Stimulated activated naive CD4-positive, alpha-beta T cell treated with Interleukin-2 at 50 U/mL for 16 hours (primary cell): Measurements from ENCODE around the gene CHID1.

Experiments
- DNase-seq: peaks from one replicate; lab custom pipeline; 2025; lab: John Stamatoyannopoulos, UW

Gene CHID1

DNA sequence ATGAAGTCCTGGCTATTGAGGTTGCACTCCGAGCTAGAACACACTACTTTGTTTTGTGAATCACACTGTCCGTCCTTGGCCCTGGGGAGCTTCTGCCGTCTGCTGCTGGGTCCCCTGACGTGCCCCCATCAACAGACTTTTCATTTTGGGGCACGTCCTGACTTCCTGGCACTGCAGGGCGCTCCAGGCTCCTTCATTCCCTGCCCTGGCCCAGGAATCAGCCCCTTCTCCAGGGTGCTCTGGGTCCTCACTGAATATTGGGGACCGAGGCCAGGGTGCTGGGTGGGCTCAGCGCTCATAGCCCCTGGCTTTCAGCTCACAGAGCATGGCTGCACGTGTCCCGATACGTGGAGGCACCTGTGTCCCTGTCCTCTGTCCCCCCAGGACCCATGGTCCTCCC lies 45.7 kb downstream of the CHID1 start:
- no peak for DNase-seq

DNA sequence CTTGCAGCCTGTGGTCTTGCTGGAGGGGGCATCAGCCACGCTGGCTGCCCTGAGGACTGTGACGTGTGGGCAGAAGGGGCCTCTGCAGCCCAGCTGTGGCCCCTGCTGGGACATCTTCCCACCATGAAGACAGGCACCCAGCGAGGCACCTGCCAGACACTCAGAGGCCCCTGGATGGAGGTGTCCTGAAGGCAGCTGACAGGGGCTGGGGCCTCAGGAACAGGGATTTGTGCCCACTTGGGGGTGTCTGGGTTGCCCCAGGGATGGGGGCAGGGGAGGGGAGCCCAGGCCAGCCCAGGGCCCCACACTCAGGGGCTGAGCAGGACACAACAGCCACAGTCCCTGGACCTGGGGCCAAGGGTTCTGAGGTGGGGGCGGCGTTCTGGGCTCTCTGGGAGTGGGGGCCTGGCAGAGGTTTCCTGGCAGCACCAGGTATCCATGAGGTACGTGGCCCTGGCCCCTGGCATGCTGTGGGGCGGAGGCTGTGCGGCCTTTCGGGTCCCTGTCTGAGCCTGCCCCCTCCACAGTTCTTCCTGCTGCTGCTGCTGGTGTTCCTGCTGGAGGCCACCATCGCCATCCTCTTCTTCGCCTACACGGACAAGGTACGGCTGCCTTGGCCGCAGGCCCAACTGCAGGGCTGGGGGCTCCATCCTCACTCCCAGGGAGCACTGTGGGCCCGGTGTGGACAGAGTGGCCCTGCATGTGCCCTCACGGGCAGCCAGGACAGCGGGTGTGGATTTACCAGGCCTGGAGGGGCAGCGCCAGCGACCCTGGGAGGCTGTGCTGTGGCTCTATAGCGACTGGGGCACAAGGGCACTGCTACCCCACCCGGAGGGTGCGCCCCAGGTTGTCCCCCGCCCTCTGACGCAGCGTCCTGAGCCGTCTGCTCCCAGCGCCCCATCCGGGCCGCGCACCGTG lies 46.4 kb downstream of the CHID1 start:
- no peak for DNase-seq

DNA sequence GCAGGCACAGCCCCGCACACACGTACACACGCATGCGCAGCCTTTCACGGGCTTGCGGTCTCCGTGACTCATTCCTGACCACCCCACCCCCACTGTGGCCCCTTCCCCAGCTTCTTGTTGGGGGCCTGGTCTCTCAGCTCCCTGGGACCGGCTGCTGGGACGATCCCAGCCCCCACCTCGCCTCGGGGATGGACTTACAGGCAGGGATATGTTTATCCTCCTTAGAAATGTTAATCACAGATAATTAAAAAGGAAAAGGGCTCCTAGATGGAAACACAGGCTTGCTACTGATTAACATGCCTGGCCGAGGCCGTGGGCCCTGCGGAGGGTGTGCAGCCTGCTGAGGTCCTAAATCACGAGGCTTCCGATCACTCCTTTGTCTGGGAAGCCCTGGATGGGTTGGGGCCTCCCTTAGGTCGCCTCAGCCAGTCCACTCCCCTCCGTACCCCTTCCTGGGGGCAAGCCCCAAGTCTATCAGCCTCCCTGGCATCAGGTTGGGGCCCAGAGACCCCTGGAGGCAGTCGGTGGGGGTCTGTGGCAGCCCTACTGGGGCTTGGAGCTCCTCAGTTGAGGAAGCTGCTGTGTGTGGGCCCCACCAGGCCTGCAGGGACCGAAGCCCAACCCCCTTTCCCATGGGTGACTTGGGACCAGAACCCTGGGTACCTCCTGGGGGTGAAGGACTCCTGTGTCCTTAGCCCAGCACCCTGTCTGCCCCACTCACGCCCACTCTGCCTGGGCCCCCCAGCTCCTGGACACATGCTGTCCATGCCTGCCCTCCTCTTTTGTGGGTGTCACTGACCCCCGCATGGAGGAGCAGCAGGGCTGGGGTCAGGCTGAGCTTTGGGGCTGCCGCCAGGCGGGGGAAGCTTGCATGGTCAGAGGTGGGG lies 47.3 kb downstream of the CHID1 start:
- DNase-seq = no peak

DNA sequence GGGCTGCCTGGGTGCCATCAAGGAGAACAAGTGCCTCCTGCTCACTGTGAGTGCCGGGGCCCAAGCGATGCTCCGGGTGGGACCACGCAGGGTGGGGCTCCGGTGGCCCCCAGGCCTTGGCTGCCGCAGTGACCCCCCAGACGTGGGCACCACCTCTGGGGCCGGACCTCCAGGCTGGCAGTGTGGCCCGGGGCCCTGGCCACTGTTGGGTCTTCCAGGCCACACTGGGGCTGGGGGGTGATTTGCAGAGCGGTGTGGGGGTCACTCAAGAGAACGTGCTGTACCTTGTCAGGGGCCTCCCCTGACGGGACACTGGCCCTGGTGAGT lies 48.0 kb downstream of the CHID1 start:
- no peak for DNase-seq

DNA sequence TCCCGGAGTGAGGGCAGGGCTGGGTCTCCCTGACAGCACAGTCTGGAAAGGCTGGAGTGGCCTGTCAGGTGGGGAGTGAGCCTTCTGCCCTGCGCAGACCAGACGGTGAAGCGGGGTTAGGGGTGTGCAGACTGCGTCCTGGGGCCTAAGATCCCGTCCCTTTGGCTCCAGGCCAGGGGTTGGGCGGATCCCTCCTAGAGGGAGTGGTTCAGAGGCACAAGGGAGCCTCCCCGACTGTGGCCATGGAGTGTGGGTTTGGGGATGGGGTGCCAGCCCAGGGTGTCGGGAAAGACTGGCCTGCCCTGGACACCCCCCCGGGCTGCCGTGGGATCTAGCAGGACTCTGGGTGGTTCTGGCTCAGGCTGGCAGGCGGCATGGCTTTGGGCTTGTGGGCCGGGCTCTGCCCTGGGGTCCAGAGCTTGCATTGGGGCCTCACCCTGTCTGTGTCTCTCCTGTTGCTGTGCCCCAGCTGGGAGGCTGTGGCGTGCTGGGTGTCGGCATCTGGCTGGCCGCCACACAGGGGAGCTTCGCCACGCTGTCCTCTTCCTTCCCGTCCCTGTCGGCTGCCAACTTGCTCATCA lies 48.4 kb downstream of the CHID1 start:
- no peak for DNase-seq

DNA sequence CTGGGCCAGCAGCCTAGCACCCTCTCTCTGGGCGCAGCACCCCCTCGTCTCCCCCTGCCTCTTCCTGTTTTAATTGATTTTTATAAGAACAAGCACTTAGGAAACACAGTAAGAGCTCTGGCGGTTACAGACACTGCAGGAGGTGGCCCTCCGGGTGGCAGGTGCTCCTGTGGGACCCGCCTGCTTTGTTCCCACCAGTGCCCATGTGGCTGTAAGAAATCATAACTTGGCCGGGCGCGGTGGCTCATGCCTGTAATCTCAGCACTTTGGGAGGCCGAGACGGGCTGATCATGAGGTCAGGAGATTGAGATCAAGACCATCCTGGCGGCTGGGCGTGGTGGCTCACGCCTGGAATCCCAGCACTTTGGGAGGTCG lies 49.5 kb downstream of the CHID1 start:
- DNase-seq = no peak

DNA sequence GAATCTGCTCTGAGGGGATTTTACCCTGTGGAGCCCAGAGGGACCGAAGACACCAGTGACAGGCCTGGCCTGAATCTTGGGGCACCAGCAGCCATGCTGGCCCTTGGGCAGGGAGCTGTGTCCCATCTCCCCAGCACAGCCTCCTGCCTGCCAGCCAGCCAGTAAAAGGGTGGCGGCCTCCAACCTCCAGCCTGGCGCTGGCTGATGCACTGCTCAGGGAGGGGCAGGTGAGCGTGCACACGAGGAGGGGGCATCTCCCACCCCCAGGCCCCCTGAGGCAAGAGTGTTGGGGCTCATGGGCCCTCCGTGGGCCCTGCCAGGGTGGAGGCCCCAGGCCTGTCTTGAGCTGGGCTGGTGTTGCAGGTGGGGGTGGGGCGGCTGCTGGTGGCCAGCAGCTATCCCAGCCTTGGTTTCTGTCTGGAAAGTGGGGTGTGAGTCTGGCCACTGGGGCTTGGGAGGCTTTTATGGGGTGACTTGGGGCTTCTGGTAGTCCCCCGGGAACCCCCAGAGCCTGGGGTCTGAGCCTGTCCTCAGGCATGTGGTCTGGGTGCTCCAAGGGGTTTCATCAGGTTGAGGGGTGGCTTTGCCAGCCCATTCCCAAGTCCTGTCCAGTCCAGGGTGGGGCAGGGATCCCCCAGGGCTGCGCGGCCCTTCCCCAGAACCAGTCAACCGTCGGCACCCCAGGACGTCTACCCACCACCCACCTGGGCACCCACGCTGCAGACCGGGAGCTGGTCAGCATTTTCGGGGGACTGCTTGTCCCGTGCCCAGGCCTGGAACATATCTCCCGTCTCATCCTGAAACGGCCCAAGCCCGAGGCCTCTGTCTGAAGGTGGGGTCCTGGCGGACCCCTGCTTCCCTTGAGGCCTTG lies 50.1 kb downstream of the CHID1 start:
- no peak for DNase-seq

DNA sequence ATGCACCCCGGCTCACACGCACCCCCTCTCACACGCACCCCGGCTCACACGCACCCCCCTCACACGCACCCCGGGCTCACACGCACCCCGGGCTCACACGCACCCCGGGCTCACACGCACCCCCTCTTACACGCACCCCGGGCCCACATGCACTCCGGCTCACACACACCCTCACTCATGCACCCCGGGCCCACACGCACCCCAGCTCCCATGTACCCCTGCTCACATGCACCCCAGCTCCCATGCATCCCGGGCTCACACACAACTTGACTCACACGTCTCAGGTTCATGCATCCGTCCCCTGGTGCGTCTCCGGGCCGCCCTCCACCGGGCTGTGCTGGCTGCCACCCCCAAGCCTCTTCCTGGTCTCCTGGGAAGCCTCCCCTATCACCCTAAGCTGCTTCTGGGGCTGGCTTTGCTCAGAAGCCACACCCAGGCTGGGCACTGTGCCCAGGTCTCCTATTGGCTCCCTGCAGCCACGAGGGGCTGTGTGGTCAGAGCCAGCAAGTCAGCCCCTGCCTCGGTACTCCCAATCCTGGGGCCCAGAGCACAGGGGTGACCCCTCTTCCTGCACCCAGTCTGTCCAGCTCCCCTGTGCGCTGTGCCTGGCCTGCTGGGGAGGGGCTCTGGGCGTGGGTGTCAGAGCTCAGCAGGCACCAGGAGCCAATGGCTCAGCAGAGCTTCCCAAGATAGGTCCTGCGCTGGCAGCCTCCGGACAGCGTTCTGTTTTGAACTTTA lies 51.0 kb downstream of the CHID1 start:
- no peak for DNase-seq

DNA sequence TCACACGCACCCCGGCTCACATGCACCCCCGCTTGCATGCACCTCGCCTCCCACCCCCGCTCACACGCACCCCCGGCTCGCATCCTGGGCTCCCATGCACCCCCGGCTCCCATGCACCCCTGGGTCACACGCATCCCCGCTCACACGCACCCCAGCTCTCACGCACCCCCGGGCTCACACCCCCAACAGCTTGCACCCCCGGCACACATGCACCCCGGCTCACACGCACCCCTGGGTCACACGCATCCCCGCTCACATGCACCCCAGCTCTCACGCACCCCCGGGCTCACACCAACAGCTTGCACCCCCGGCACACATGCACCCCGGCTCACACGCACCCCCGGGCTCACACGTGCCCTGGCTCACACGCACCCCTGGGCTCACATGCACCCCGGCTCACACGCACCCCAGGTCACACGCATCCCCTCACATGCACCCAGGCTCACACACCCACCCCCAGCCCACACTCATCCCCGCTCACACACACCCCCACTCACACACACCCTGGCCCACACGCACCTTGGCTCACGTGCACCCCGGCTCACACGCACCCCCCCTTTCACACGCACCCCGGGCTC lies 51.8 kb downstream of the CHID1 start:
- no peak for DNase-seq

DNA sequence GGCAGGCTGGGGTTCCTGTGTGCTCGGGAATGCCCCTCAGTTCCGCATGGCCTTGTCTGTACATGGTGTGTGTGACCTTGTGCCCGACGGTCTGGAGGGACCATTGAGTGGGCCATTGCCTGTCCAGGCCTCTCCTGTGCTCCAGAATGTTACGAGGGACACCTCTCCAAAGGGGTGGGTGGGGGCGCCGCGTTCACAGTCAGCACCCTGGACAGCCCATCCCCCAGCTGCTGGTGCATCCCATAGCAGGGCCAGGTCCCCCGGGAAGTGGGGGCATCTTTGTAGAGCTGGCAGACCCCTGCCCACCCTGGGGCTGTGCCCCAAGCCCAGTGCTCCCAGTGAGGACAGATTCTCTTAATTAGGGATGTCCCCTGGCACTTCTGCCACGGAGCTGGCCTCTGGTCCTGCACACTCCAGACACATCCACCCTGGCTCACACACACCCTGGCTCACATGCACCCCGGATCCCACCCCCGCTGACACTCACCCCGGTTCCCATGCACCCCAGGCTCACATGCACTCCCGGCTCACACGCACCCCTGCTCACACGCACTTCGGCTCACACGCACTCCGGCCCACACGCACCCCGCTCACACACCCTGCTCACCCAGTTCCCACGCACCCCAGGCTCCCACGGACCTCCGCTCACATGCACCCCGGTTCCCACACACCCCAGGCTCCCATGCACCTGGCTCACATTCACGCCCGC lies 52.4 kb downstream of the CHID1 start:
- DNase-seq = no peak

DNA sequence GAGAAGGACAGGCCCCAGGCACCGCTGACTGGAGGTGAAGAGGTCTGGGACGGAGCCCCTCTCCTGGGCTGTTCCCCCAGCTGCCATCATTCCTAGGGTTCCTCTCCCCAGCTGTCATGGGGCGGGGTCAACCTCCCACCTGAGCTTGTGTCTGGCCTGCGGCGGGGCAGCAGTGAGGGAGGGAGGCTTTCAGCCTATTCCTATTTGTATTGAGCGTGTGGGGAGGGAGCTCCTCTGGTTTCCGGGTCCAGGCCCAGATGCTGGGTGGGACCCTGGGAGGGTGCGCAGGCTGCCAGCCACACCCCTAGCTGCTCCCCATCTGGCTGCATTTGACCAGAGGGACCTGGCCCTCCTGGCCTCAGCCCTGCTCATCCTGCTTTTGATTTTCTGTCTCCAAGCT lies 54.2 kb downstream of the CHID1 start:
- DNase-seq = no peak

DNA sequence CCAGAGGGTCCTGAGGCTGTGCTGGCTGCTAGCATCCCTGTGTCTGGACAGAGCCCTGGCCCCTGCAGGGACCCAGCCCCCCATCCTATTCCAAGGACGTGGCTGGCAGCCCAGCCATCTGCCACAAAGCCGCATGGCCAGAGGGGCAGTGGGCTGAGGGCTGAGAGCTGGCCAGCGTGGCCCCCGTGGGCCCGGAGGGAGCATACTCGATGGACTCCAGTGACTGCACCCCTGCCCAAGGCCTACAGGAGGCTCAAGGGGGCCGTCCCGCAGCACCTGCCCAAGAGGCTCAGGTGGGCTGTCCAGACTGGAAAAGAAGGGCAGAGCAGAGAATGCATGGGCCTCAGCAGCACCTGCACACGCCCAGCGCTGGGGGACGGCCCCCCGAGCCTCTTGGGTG lies 54.8 kb downstream of the CHID1 start:
- DNase-seq = no peak

DNA sequence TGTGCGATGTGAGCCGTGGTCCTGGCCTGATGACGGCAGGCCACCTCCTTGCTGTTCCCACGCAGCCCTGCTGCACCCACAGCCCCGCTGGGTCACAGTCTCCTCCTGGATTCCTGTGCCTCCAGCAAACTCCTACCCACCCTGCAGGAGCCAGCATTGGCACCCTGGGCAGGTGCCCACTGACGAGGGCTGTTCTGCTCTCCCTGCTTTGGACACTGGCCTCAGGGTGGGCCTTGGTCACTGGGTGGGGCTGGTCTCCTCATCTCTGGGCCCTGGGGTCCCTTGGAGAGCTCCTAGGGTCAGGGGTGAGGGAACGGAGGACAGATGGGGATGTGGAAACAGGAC lies 55.3 kb downstream of the CHID1 start:
- no peak for DNase-seq

DNA sequence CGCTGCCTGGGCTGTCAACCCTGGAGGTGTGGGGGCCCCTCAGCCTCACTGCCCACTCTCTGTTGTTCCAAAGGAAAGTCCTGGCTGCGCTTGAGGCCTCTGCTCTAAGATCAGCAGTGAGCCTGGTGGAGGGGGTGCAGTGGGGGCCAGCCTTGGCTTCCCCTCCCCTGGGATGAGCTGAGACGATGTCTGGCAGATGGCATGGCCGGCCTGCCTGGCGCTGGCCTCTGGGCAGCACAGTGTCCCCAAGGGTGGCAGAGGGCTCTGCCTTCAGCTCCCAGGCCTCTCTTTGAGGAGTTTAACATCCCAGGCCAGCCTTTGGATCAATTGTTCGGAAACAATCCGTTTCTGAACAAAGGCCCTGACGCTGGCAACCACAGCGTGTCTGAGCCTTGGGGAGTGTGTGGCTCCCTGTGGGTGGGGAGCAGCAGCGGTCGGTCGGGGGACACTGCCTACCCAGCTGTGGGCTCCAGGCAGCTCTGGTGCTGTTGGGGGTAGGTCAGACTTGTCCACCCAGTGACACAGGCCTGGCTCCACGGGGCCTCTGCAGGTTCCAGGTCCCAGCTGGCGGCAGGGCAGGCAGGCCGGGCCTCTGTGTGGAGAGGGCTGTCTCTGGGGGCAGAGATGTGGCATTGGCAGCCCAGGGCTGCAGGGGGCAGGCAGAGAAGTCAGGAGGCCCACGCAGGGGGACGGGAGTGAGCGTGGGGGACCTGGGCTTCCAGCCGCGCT lies 55.8 kb downstream of the CHID1 start:
- DNase-seq = no peak

DNA sequence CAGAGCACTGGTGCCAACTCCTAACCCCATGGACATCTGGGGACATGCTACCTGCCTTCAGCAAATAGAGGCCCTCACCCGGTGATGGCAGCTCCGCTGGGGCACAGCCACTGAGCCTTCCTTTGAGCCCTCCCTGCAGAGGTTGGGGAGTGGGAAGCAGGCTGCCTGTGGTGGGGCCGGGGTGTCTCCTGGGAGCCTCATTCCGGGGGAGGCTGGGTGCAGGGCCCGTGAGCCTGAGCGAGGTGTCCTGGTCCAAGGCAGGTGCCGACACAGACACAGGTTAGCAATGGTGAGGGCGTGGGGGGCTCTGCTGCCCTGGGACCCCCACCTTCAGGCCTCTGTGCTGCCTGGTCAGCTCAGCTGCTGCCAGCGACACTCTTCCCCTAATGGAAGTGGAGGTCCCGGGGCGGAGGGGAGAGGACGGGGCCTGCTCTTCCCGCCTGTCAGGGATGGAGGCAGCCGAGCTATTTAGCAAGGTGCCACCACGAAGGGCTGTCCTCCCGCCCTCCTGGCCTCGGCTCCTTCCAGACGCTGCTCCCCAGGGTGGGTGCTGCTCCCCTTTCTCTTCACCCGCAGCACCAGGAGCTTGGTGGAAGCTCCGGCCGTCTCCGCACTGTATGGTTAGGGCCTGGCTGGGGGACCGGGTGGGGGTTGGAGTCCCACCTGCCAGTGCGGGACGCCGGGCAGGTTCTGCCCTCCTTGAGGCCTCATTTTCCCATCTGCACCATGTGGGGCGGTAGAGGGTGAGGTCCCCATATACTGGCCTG lies 56.7 kb downstream of the CHID1 start:
- no peak for DNase-seq

DNA sequence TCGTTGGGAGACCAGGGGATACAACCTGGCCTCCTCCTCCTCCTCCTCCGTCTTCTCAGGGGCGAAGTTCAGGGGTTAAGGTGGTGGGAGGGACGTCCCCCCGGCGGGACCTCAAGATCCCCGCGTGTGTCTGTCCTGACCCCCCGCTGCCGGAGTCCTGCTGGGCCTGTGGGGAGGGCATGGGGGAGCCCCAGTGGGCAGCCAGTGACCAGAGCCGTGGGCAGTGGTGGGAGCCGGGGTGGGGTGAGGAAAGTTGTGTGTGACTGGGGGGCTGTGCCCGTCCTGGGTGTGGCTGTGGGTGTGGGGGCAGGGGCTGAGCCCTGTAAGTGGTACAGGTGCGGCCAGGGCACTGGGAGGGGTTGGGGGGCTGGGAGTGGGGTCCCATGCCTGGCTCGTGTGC lies 57.8 kb downstream of the CHID1 start:
- no peak for DNase-seq

DNA sequence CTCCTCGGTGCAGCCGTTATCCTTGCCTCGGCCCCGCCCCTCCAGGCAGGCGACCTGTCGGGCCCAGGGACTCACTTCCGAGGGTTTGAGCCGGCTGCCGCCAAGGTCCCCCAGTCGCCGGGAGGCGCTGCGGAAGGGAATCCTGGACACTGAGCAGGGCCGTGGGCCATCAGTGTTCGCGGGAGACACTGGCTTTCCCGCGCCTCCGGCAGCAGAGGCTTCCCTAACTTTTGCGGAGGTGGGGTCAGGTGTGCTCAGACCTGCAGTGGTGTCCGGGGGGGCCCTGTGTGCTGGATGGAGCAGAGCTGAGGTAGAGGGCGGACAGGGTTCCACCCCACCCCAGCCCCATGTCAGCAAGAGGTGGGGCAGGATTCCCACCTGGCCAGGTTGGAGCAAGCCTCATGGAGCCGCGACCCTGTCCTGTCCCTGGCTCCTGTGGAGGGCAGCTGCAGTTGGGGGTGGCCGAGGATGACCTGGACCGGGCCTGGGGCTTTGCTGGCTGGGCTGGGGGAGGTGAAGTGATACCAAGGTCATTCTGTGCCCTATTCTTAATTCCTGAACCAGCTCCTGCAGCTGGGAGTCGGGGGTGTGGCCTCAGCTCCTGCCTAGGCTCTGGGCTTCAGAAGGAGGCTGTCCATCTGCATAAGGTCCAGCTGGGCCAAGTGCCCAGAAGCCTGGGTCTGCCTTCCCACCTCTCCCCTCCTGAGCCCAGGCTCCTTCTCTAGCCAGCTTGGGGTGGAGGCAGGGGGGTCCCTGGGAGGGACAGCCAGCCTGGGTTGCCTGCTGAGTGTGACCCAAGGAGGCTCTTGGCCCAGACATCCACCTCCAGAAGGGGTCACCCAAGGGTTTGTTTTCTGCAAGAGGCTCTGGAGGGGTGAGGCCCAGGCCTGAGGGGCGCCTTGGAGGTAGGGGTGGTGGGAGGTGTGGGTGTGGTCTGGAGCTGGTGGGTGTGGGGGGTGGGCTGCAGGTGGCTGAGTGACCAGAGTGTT lies 59.5 kb downstream of the CHID1 start:
- no peak for DNase-seq
